GM12875 (cell line): Measurements from ENCODE around the gene MEGF11.

Experiments
- H3K4me3 ChIP-seq: one replicate; pipeline ENCODE4 v1.5.1; 2011; ENCODE audit warnings: low read depth, low read length, control low read depth
- TF ChIP-seq, protein P1 (sequence below): IDR thresholded peaks from 2 replicates; pipeline ENCODE4 v1.5.1; 2011; ENCODE audit warnings: low read depth, mild to moderate bottlenecking, control low read depth, inconsistent platforms, low read length, moderate library complexity, borderline replicate concordance; ENCODE audit not compliant: insufficient read depth

The MEGF11 gene

DNA sequence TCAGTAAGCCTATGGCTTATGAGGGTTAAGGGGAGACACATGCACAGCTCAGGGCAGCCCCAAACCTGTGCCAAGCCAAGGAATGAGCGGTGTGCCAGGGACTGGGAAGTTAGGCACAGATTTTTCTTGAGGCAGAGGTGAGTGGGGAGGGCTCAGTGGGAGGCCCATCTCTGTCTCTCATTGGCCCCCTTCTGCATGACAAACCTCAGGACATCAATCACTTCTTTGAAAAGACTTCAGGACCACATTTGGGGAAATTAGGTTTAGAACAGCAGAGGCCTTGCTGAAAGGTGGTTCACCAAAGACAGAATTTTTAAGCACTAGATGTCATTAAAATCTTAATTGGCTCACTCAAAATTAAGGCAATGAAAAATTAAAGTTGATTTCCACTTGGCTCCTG is 327.1 kb downstream of the MEGF11 start:
- TF ChIP-seq, protein P1, sequence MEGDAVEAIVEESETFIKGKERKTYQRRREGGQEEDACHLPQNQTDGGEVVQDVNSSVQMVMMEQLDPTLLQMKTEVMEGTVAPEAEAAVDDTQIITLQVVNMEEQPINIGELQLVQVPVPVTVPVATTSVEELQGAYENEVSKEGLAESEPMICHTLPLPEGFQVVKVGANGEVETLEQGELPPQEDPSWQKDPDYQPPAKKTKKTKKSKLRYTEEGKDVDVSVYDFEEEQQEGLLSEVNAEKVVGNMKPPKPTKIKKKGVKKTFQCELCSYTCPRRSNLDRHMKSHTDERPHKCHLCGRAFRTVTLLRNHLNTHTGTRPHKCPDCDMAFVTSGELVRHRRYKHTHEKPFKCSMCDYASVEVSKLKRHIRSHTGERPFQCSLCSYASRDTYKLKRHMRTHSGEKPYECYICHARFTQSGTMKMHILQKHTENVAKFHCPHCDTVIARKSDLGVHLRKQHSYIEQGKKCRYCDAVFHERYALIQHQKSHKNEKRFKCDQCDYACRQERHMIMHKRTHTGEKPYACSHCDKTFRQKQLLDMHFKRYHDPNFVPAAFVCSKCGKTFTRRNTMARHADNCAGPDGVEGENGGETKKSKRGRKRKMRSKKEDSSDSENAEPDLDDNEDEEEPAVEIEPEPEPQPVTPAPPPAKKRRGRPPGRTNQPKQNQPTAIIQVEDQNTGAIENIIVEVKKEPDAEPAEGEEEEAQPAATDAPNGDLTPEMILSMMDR = no peak
- no peak overlapping the region for H3K4me3 ChIP-seq

DNA sequence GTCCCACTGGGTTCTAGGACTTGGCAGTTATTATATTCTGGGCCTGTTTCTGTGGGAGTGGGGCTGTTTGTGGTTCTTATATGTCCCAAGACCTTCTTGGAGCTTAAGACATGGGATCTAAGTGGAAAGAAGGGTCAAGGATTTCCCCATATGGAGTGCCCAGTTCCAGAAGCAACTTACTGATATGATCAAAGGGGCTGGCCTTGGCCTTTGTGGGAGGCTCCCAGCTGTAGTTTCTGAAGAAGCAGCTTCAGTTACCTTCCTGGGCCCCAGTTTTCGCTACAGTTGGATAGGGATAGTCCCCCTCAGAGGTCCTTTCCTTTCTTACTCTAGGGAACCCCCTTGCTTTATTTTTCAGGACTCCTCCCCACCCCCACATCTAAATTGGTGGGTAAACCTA is 328.2 kb downstream of the MEGF11 start:
- TF ChIP-seq, protein P1 = no peak
- no peak overlapping the region for H3K4me3 ChIP-seq

DNA sequence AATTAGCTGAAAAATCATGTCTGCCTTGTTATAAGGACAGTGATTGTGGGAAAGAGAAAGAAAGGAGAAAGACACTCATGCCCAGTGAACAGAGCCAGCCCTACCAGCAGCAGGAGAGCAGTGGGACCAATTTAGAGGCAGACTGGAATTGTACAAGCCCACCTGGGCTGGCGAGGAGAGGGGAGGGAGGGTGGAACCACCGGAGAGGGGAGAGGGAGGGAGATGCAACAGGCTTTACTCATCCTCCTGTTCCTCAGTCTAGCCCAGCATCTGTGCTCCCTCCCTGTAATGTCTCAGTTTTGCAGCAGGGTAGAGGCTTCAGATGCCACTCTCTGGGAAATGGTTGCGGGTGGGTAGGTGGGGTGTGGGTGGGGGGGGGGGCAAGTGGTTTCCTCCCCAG is 329.5 kb downstream of the MEGF11 start:
- TF ChIP-seq, protein P1 = no peak
- no peak overlapping the region for H3K4me3 ChIP-seq

DNA sequence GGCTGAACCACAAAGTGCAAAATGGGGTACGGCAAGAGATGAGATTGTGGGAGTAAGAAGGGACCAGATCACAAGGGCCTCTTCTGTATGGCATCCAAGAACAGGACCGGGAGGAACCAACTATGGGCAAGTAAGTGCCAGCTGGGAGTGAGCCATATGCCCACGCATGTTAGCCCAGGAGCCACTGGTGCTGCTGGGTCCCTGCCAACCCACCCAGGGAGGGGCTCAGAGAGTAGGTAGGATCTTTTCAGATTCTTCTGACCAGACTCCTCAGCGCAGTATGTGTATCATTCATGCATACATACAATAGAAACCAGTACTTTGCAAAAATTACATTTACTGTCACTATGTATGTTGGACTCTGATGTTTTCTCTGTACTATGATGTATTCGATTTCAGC is 330.3 kb downstream of the MEGF11 start:
- TF ChIP-seq, protein P1 = no peak
- H3K4me3 ChIP-seq = no peak overlapping the region

DNA sequence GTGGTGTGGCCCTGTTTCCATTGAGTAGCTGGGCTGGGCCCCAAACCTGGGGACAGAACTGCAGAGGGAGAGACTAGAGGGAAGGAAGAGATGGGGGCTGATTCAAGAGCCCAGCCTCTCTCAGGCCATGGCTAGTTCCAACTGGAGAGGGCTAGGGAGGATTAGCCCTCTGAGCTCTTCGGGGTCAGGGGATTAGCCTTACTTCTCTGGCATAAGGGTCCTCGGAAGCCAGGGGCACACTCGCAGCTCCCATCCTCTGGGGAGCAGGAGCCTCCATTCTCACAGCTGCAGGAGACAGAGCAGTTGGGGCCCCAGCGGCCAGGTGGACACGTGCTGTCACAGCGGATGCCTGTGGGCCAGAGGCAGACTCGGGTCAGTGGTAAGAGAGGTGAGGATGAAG is 330.9 kb downstream of the MEGF11 start:
- TF ChIP-seq, protein P1 = no peak
- no peak overlapping the region for H3K4me3 ChIP-seq

DNA sequence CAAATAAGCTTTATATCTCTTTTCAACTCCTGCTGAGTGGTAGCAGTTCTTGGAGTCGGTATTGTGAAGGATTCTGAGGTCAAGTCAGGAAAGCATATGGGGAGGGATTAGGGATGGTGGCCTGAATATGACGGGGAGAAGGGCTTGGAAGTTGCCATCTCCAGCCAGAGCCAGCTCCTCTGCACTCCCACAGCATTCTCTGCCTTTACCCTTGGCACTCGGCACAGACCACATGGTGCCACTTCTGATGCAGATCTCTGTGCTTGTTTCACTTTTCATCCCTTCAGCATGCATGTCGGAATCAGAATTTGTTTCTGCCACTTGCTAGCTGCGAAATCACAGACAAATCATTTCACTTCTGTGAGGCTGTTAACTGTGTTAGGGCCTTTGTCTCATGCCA is 331.8 kb downstream of the MEGF11 start:
- TF ChIP-seq, protein P1 = no peak
- no peak overlapping the region for H3K4me3 ChIP-seq

DNA sequence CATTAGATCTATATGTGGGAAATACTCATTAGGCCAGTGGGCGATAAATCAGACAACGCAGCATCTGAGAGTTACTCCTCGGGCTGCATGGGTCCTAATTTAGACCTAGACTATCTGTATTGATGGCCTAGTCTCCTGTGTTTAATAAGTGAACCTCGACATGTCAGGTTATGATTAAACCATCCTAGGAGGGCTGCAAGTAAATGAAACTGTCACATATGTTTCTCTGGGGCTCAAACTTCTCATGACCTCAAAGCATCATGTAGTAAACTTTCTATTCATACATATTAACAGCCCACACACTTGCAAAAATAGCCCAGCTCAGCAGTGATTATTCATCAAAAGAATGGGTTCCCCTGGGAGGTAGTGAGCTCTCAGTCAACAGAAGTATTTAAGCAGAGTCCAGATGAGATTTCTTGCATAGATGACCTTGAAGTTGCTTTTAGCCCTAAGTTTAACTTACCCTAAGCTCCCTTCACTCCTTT is 332.7 kb downstream of the MEGF11 start:
- TF ChIP-seq, protein P1 = no peak
- no peak overlapping the region for H3K4me3 ChIP-seq
